Progenitor cell of endocrine pancreas (in vitro differentiated cells): ENCODE results near the gene MEPCE. TPM values are rescaled to one million over a fixed set of nuclear protein-coding genes. Genes with fewer than 3 reads are reported as not detected.

ENCODE experiments used
- DNase-seq: peaks from one replicate; pipeline ENCODE4 v3.0.0; 2021; ENCODE audit warnings: low spot score; ENCODE audit not compliant: unreplicated experiment
- H3K27ac Mint-ChIP-seq: 2 replicates; pipeline ENCODE4 v1.8.0; 2021; ENCODE audit warnings: mild to moderate bottlenecking, moderate library complexity, mixed read lengths
- H3K27me3 Mint-ChIP-seq: 2 replicates; pipeline ENCODE4 v1.8.0; 2021; ENCODE audit warnings: mixed read lengths
- H3K36me3 Mint-ChIP-seq: 2 replicates; pipeline ENCODE4 v1.8.0; 2022; ENCODE audit warnings: mixed read lengths; ENCODE audit not compliant: insufficient read depth
- H3K4me1 Mint-ChIP-seq: 2 replicates; pipeline ENCODE4 v1.8.0; 2021; ENCODE audit warnings: low read depth, mixed read lengths
- H3K4me3 Mint-ChIP-seq: 2 replicates; pipeline ENCODE4 v1.8.0; 2021; ENCODE audit warnings: low read depth, mild to moderate bottlenecking, moderate library complexity, mixed read lengths
- H3K9me3 Mint-ChIP-seq: 2 replicates; pipeline ENCODE4 v1.8.0; 2021; ENCODE audit warnings: low read depth, mixed read lengths
- CTCF ChIP-seq: fragments of 200-600 bp; sonication (generic); IDR thresholded peaks from one replicate; pipeline ENCODE4 v1.5.0; 2021; ENCODE audit warnings: antibody characterized with exemption, mild to moderate bottlenecking; ENCODE audit not compliant: unreplicated experiment
- total RNA-seq: library from RNA; stranded (reverse); gene quantifications from 2 replicates; pipeline ENCODE4 v1.2.1, GENCODE V29; 2021

Gene MEPCE
- total RNA-seq, 1 donor from 2014 or later = 35.4 TPM

GRCh38 chr7:100411101-100411500, 18.5 kb upstream of the MEPCE start:
- H3K9me3 Mint-ChIP-seq = no peaks in the 10 kb centered on the region
- no peak for TF ChIP-seq CTCF
- H3K27ac Mint-ChIP-seq = no peak overlapping the region
- no peak for DNase-seq
- H3K27me3 Mint-ChIP-seq = peaks cover 22% of the 10 kb centered on the region
- no peaks in the 10 kb centered on the region for H3K36me3 Mint-ChIP-seq
- peaks cover 10% of the 10 kb centered on the region for H3K4me1 Mint-ChIP-seq
- H3K4me3 Mint-ChIP-seq = no peak overlapping the region

DNA sequence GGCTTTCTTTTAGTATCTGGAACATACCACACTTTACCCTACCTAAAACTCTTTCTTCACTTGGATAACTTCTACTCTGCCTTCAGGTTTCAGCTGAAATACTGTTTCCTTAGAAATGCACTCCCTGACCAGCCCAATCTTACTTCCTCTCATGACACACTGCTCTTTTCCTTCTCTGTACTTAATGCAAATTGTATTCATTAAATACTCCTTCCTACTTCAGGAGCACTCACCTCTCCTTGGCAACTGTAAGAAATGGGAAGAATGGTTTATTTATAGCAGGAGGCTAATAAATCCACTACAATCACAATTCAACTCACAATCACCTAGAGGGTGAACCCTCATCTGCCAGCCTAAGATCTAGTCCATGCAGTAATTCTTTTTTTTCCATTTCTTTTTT, 16.3 kb upstream of the MEPCE start:
- Mint-ChIP-seq H3K27me3 (peaks cover 16% of the 10 kb centered on the region), H3K9me3 (no peaks in the 10 kb centered on the region), H3K27ac (no peak overlapping the region), H3K4me1 (no peaks in the 10 kb centered on the region), H3K4me3 (no peak overlapping the region), H3K36me3 (no peaks in the 10 kb centered on the region)
- no peak for DNase-seq
- TF ChIP-seq CTCF = no peak

GRCh38 chr7:100413889-100414288, 15.7 kb upstream of the MEPCE start:
- no peaks in the 10 kb centered on the region for H3K9me3 Mint-ChIP-seq
- H3K27ac Mint-ChIP-seq = no peak overlapping the region
- H3K4me1 Mint-ChIP-seq = no peaks in the 10 kb centered on the region
- H3K27me3 Mint-ChIP-seq = peaks cover 16% of the 10 kb centered on the region
- no peak overlapping the region for H3K4me3 Mint-ChIP-seq
- no peak for TF ChIP-seq CTCF
- DNase-seq = no peak
- no peaks in the 10 kb centered on the region for H3K36me3 Mint-ChIP-seq

GRCh38 chr7:100415448-100415847, 14.2 kb upstream of the MEPCE start:
- peaks cover 16% of the 10 kb centered on the region for H3K27me3 Mint-ChIP-seq
- H3K27ac Mint-ChIP-seq = no peak overlapping the region
- H3K4me1 Mint-ChIP-seq = no peaks in the 10 kb centered on the region
- no peak overlapping the region for H3K4me3 Mint-ChIP-seq
- TF ChIP-seq CTCF = no peak
- H3K36me3 Mint-ChIP-seq = no peaks in the 10 kb centered on the region
- H3K9me3 Mint-ChIP-seq = no peaks in the 10 kb centered on the region
- no peak for DNase-seq

DNA sequence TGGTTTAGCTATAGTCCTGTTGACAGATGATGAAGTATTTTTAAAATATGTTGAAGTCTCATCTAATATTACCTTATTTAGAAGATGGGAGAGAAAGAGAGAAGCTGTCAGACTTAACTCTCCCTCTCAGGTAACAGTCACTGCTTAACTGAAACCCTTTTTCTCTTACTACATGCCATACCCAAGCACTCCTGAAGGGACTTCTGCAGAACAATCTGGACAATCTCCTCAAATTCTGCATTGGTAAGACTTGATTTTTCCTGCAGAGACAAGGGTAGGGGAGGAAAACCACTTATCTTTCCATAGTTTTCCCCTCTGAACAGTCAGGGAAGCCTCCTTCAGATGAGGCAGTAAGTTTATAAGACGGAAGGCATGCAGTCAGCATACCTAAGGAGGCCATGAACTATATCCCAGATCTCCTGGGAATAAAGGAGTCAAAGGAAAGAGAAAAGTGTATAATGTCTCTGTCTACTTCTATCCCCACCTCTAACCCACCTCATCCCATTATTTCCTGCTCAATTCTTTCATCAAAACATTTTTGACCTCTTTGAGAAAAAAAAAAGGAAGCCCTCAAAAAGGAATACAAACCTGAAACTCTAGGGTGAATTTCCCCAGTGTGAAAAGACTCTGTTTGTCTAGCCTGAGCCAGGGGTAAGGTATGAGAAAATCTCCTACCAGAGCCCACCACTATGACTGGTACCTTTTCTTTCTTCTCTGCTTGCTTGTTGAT, 10.5 kb upstream of the MEPCE start:
- Mint-ChIP-seq H3K27ac (no peak overlapping the region), H3K4me3 (no peak overlapping the region), H3K36me3 (no peaks in the 10 kb centered on the region), H3K9me3 (no peaks in the 10 kb centered on the region), H3K4me1 (no peaks in the 10 kb centered on the region), H3K27me3 (peaks cover 4% of the 10 kb centered on the region)
- no peak for DNase-seq
- TF ChIP-seq CTCF = no peak
